Iris pigment epithelial cell (primary cell): Measurements from ENCODE around the gene RBMS2.

Experiments used
- DNase-seq: peaks from one replicate; pipeline ENCODE4 v3.0.0-alpha.2; 2011; ENCODE audit warnings: low read depth

RBMS2 gene

GRCh38 chr12:56585098-56585497, 63.5 kb downstream of the RBMS2 start:
- DNase-seq = no peak

DNA sequence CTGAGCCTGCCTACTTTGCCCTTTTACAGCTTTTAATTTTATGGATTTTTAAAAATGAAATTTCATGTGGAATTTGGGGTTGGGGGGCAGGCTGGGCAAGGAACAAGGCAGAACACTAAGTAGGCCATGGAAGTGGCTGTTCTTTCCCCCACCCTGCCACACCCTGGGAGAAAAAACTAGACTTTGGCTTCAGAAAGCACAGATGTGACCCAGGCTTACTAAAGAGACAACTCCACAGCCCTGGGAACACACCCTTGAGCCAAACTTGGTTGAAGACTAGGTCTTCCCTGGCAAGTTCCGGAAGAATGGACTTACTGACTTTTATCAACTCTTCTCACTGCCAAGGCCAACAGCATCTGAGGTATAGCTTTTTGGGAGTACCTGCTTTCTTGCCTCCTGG, 68.2 kb downstream of the RBMS2 start:
- no peak for DNase-seq

GRCh38 chr12:56590237-56590830, 68.7 kb downstream of the RBMS2 start:
- peak; percentile 49 for DNase-seq

GRCh38 chr12:56591126-56591525, 69.5 kb downstream of the RBMS2 start:
- DNase-seq = no peak

DNA sequence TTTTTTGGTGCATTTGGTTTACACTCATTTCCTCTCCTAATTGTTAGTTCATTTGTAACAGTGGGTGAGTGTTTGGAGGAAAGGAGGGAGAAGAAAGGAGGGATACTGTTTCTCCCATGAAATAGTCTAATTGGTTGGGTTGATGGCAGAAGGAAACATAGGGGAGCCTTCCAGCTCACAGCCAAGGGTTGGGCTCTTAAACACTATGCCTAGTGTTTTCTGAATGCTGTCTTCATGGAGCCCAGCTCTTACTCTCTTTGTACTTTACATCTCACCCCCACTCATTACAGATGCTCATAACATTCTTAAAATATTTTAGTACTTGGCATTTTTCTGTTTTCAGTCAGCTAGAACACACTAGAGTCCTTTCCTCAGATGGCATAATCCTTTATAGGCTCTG, 70.3 kb downstream of the RBMS2 start:
- no peak for DNase-seq

GRCh38 chr12:56593909-56594621, 72.4 kb downstream of the RBMS2 start:
- DNase-seq = peak; percentile 82

GRCh38 chr12:56596815-56597214, 75.2 kb downstream of the RBMS2 start:
- DNase-seq = no peak

- no peak for DNase-seq
Measured at GRCh38 chr12:56599041-56599440, 77.4 kb downstream of the RBMS2 start.

GRCh38 chr12:56599797-56600196, 78.2 kb downstream of the RBMS2 start:
- no peak for DNase-seq

GRCh38 chr12:56600753-56601152, 79.1 kb downstream of the RBMS2 start:
- no peak for DNase-seq

- peak; percentile 16 for DNase-seq
Measured at GRCh38 chr12:56601503-56601902, 79.9 kb downstream of the RBMS2 start.

- peak; percentile 18 for DNase-seq
Measured at GRCh38 chr12:56602239-56602638, 80.6 kb downstream of the RBMS2 start.

- DNase-seq = no peak
Measured at GRCh38 chr12:56604355-56604754, 82.7 kb downstream of the RBMS2 start.

GRCh38 chr12:56614627-56615026, 93.0 kb downstream of the RBMS2 start:
- no peak for DNase-seq

DNA sequence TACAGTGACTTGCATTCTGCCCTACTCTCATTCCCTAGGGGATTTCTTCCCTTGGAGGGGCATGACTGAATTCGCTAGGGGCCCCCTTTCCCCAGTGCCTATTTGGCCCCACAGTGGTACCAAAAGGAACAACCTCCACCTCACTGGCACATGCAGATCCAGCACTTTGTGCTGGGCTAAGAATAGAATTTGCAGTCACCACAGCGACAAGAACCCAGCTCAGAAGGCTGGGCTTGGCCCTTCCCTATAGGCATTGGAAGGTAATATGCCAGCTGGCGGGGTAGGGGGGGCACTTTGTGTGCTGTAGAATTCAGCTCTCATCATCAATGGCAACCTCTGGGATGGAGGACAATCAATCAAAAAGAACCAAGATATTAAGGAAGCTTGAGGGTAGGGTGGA, 94.6 kb downstream of the RBMS2 start:
- no peak for DNase-seq

GRCh38 chr12:56616925-56617324, 95.3 kb downstream of the RBMS2 start:
- DNase-seq = no peak

- peak; percentile 12 for DNase-seq
Measured at GRCh38 chr12:56622535-56622934, 100.9 kb downstream of the RBMS2 start.

GRCh38 chr12:56626701-56627100, 105.1 kb downstream of the RBMS2 start:
- no peak for DNase-seq

GRCh38 chr12:56628671-56629458, 107.2 kb downstream of the RBMS2 start:
- DNase-seq = peak; percentile 77

DNA sequence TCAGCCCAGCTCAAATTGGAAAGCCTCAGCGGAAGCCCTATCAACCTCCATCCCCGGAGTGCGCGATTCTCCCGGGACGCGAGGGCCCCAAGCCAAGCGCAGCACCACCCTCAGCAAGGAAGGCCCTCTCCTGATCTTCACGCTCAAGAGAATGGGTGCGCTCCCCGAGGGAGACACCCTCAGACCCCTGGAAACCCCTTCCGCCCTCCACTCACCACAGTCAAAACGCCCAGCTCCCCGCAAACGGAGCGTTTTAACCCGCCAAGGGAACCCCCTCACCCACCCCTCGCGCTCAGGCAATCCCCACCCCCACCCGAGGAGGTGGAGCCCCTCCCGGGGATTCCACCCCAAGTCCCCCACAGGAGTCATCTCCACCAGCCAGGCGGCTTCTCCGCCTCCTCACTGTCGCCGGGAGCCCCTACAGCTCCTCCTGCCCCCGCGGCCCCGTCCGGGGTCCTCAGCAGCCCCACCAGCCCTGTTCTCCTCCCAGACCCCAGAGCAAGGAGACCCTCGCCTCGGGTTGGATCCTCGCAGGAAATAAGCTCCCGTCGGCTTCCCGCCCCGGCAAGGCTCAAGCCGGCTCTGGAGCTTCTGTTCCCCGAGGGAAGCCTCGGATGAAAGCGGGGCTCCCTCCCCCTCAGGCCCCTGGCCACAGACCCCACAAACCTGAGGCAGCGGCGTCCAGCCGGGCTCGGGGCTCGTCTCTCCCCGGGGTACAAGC, 108.0 kb downstream of the RBMS2 start:
- peak; percentile 27 for DNase-seq

- DNase-seq = peak; percentile 85
Measured at GRCh38 chr12:56630180-56630632, 108.6 kb downstream of the RBMS2 start, which contains the start of gene BAZ2A. Gene BAZ2A, minus strand, starts transcription at chr12:56630326. Its CDS starts 12,796 bp downstream, at chr12:56617530.
